ENCODE data around the gene SLC16A7. TPM values are rescaled to one million over a fixed set of nuclear protein-coding genes. Genes with fewer than 3 reads are reported as not detected.

SLC16A7 gene
- total RNA-seq, 4 donors from 2014 or later = 0.80 to 29.9 (median 12.3) TPM

GRCh38 chr12:59575826-59576225 lies 20.0 kb upstream of the SLC16A7 start:
- WGBS, 2 donors (ENCODE audit: low coverage in 1 of 2) = 95 to 100% methylated on average over 1 to 2 of the region's 2 CpGs
- H3K4me1 ChIP-seq = no peaks in the 10 kb centered on the region
- in situ Hi-C loops (cut with MboI; ENCODE audit: low pct_ligation_motif_present in 1 of 4, low pct_unique_long_range_greater_than_20kb in 1 of 4, low sequenced_read_pairs in 3 of 4) = no loop called here
- no peak for DNase-seq
- no peaks in the 10 kb centered on the region for H3K27me3 ChIP-seq
- intact Hi-C loops (cut with DNase I; ENCODE audit: low total_unique reads) = no loop called here
- H3K4me3 ChIP-seq = no peak overlapping the region
- no peak for TF ChIP-seq EP300 (IDR thresholded peaks at IDR 0.05; ENCODE audit: low read depth)
- TF ChIP-seq CTCF (IDR thresholded peaks at IDR 0.05) = no peak
- no peak for TF ChIP-seq POLR2AphosphoS5 (IDR thresholded peaks at IDR 0.05)
- TF ChIP-seq POLR2A (IDR thresholded peaks at IDR 0.05) = no peak
- no peaks in the 10 kb centered on the region for H3K9me3 ChIP-seq
- H3K27ac ChIP-seq = no peak overlapping the region
- no peaks in the 10 kb centered on the region for H3K36me3 ChIP-seq

- Histone ChIP-seq H3K9me3 (no peaks in the 10 kb centered on the region), H3K4me3 (no peak overlapping the region), H3K27ac (no peak overlapping the region), H3K4me1 (no peaks in the 10 kb centered on the region), H3K27me3 (no peaks in the 10 kb centered on the region), H3K36me3 (no peaks in the 10 kb centered on the region)
- WGBS, 2 donors (ENCODE audit: low coverage in 1 of 2) = 79 to 84% methylated on average over 1 of the region's 1 CpG
- intact Hi-C loops (cut with DNase I; ENCODE audit: low total_unique reads) = no loop called here
- in situ Hi-C loops (cut with MboI; ENCODE audit: low pct_ligation_motif_present in 1 of 4, low pct_unique_long_range_greater_than_20kb in 1 of 4, low sequenced_read_pairs in 3 of 4) = no loop called here
- TF ChIP-seq CTCF (IDR thresholded peaks at IDR 0.05) = no peak
- no peak for TF ChIP-seq EP300 (IDR thresholded peaks at IDR 0.05; ENCODE audit: low read depth)
- no peak for TF ChIP-seq POLR2A (IDR thresholded peaks at IDR 0.05)
- TF ChIP-seq POLR2AphosphoS5 (IDR thresholded peaks at IDR 0.05) = no peak
- no peak for DNase-seq
Measured at GRCh38 chr12:59578254-59578653, 17.6 kb upstream of the SLC16A7 start.

- H3K36me3 ChIP-seq = no peaks in the 10 kb centered on the region
- H3K4me1 ChIP-seq = no peaks in the 10 kb centered on the region
- H3K27ac ChIP-seq = no peak overlapping the region
- TF ChIP-seq CTCF (IDR thresholded peaks at IDR 0.05) (no peak), POLR2A (IDR thresholded peaks at IDR 0.05) (no peak), POLR2AphosphoS5 (IDR thresholded peaks at IDR 0.05) (no peak), EP300 (IDR thresholded peaks at IDR 0.05; ENCODE audit: low read depth) (no peak)
- intact Hi-C loops (cut with DNase I; ENCODE audit: low total_unique reads) = no loop called here
- DNase-seq = no peak
- no peak overlapping the region for H3K4me3 ChIP-seq
- WGBS, 2 donors (ENCODE audit: low coverage in 1 of 2) = 80% methylated on average over 2 of the region's 2 CpGs
- H3K9me3 ChIP-seq = no peaks in the 10 kb centered on the region
- H3K27me3 ChIP-seq = no peaks in the 10 kb centered on the region
- in situ Hi-C loops (cut with MboI; ENCODE audit: low pct_ligation_motif_present in 1 of 4, low pct_unique_long_range_greater_than_20kb in 1 of 4, low sequenced_read_pairs in 3 of 4) = no loop called here
Measured at GRCh38 chr12:59579631-59580030, 16.2 kb upstream of the SLC16A7 start.

- intact Hi-C loops (cut with DNase I; ENCODE audit: low total_unique reads) = no loop called here
- no peak for DNase-seq
- TF ChIP-seq POLR2AphosphoS5 (IDR thresholded peaks at IDR 0.05) (no peak), CTCF (IDR thresholded peaks at IDR 0.05) (no peak), EP300 (IDR thresholded peaks at IDR 0.05; ENCODE audit: low read depth) (no peak), POLR2A (IDR thresholded peaks at IDR 0.05) (no peak)
- in situ Hi-C loops (cut with MboI; ENCODE audit: low pct_ligation_motif_present in 1 of 4, low pct_unique_long_range_greater_than_20kb in 1 of 4, low sequenced_read_pairs in 3 of 4) = no loop called here
- Histone ChIP-seq H3K4me3 (no peak overlapping the region), H3K4me1 (no peaks in the 10 kb centered on the region), H3K27me3 (no peaks in the 10 kb centered on the region), H3K27ac (no peak overlapping the region), H3K9me3 (no peaks in the 10 kb centered on the region), H3K36me3 (no peaks in the 10 kb centered on the region)
- WGBS, 2 donors (ENCODE audit: low coverage in 1 of 2) = 46 to 79% methylated on average over 2 of the region's 2 CpGs
Measured at GRCh38 chr12:59580050-59580449, 15.8 kb upstream of the SLC16A7 start.
